GM18858 (cell line): ENCODE data around the gene LBHD2.

Experiments used
- ATAC-seq: cut with Tn5 transposase; IDR thresholded peaks from one replicate; pipeline ENCODE4 v1.9.1; 2021; ENCODE audit not compliant: unreplicated experiment

Gene LBHD2

GRCh38 chr14:103068351-103069073 is 15.5 kb upstream of the LBHD2 start:
- no peak for ATAC-seq

GRCh38 chr14:103070263-103070885 is 13.6 kb upstream of the LBHD2 start:
- ATAC-seq = no peak

DNA sequence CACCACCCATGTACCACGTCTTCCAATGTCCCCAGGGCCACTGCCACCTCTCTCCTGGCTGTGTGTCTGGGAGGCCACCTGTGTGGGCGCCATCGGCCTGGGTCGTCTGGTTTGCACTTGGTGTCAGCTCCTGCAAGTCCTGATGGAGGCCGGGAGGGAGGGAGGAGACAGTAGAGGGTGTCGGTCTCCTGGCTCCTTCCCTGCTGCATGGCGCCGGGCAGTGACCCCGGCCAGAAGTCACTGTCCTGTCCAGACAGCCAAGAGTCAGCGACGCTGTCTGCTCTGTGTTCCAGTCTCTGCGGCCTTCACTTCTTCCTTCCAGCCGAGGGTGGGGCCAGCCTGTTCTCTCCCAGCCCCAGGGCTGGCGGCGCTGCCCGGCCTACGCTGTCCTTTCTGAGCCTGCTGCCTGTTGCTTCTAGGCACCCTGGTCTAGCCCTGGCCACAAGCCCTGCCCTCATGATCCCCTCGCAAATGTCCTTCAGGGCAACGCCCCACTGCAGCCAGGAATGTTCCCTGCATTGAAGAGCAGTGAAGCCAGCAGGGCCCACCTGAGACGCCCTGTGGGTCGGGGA is 13.0 kb upstream of the LBHD2 start:
- ATAC-seq = no peak

- no peak for ATAC-seq
Observed at GRCh38 chr14:103071544-103072251, 12.3 kb upstream of the LBHD2 start.

- ATAC-seq = no peak
Observed at GRCh38 chr14:103072595-103073366, 11.2 kb upstream of the LBHD2 start.

DNA sequence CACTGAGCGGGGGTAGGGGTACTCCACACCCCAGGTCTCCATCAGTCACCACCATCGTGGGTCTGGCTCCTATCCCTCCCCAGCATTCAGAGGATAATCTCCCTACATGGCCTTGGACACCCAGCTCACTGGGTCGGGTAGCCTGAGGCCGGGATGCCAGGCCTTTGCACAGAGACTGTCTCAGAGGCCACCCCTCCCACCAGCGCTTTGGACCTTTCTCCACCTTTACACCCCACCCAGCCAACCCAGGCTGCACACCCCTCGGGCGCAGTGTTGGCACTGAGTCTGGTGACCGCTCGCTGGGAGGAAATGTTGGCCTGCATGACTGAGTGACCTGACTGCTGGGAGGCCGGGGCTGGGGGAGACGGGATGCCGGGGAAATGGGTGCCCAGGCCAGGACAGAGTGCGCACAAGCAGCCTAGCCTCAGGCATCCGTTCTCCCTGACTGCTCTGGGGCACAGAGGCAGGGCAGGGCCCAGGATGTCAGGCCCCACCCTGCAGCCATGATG is 10.6 kb upstream of the LBHD2 start:
- ATAC-seq = no peak

DNA sequence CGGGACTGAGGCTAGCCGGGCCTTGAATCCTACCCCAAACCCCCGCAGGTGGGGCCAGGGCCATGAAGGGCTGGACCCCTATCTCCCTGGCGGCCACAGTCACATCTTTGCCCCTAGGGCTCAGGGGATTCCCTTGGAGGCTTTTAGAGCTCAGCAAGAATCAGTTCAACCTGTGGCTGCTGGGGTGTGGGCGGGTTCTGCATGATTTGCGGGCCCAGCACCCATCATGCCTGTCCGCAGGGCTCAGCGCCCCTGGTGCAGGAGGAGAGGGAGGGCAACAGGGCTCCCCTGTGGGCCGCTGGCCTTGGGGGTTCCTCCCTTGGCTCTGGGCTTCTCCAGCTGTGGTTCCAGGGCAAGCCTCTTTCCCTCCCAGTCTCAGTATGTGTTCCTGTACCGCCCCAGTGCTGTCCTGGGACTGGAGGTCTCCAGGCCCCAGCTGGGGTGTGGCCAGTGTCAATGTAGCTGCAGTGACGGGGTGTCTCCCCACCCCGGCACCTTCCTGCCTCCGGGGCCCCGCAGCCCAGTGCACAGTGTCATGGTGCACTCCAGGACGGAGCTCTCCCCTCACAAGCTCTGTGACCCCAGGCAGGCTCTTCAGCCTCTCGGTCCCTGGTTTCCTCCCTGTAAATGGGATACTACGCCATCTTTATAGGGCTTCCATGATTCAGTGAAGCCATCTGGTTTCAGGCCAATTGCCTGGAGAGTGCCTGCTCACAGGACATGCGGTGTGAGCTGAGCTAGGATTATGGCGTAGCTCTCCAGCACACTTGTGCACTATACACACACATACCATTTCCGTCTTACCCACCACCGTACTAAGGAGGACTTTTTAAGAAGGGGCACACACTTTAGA is 9.9 kb upstream of the LBHD2 start:
- ATAC-seq = no peak

DNA sequence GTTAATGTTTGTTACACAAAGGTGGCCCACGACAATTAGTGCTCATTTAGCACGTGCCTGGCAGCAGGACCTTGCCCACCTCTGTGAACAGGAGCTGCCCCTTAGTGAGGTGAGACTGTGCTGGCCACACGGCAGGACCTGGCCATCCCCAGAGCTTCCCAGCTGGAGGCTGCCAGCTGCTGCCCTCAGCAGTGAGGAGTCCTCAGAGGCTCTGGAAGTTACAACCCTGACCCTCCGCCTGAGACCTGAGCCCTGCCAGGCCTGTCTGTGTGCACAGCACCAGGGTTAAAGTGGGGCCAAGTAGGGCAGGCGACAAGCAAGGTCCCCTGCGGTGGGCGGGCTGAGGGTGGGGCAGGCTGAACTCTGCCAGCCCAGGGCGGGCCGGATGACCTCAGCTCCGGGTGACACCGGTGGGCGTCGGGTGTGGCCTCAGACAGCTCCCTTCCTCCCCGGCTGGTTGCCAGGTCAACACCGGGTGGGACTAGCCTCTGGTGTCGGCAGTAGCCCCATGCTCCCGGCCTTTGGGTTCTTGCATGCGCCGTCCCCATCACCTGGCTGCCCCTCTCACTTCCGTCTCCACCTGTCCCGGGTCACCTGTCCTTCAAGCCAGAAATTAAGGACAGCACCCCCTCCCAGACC is 9.2 kb upstream of the LBHD2 start:
- no peak for ATAC-seq

GRCh38 chr14:103078420-103078749 is 5.6 kb upstream of the LBHD2 start:
- ATAC-seq = no peak

- no peak for ATAC-seq
Observed at GRCh38 chr14:103078860-103079587, 5.0 kb upstream of the LBHD2 start.

DNA sequence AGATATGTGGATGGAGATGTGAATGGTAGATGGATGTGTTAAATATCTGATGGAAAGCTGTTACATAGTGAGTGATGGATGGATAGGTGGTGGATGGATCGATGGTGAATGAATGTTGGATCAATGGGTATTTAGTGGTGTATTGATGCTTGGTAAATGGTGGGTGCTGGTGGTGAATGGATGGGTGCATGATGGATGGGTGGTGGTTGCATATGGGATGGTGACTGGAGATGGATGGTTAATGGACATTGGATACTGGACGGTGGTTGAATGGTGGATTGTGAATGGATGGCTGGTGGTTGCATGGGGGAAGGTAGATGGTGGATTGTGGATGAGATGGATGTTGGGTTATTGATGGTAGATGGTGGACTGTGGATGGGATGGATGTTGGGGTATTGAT is 2.1 kb upstream of the LBHD2 start:
- no peak for ATAC-seq

- no peak for ATAC-seq
Observed at GRCh38 chr14:103085106-103086091, 1.4 kb downstream of the LBHD2 start.

GRCh38 chr14:103086771-103087342 is 2.8 kb downstream of the LBHD2 start:
- ATAC-seq = no peak

GRCh38 chr14:103087343-103087835 is 3.4 kb downstream of the LBHD2 start:
- ATAC-seq = no peak

DNA sequence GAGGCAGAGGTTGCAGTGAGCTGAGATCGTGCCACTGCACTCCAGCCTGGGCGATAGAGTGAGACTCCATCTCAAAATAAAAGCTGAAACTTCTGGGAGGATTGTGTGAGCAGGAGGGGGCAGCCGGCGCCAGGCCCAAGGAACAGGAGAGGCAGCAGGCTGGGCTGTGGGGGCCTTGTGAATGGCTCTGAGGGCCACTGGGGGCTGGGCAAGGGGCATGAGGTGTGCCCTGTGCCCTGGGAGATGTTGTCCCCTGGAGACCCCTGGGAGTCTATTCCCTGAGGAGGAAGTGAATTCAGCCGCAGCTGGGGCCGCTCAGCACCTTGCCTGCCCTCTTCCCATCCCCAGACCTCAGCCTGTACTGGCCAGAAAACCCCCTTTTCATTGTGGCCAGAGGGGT is 4.9 kb downstream of the LBHD2 start:
- no peak for ATAC-seq

DNA sequence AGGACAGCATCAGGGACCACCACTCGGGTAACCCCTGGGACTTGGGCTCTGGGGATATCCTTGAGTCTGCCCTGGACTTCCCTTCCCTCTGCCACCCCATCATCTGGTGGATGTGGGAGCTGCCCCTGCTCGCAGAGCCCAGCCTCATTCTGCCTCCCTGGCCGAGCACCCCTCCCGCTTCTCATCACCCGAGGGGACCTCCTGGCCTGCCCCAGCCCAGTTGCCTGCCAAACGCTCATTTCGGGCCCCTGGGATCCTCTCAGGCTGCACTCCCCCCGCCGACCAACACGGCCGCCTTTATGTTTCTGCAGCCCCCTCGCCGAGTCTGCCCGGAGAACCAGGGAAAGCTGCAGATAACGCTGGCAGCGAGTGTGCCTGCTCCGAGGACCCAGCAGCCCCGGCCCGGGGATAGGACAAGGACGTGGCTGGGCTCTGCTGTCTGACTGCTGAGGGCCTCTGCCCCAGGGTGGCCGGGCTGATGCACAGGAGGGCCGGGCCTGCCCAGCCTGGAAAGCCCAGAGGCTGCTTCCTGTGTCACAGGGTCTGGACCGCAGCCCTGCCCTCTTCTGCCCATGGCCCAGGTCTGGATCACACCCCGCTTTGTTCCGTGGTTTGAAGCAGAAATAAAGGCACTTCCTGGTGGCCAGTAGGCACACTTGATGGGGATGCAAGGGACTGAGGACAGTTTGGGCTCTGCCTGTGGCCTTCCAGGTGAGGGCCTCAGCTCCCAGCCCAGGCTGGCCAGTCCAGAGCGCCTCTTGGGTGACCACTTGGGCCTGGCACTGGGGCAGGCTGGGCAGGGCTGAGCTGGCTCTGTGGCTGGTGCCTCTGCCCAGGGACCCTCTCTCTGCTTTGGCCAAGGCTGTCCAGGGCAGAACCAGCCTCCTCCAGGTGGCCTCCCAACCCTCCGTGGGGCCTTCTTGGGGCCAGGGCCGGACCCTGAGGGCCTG is 5.7 kb downstream of the LBHD2 start:
- no peak for ATAC-seq
